Stimulated activated CD4-positive, alpha-beta T cell treated with anti-CD3 and anti-CD28 coated beads, Interleukin-12 subunit alpha, Interleukin-12 subunit beta, amount 100 ng/mL, for 48 hours (primary cell): ENCODE data around the gene CARMIL1.

ENCODE experiments used
- DNase-seq, 3 donors: peaks; one replicate each; pipeline ENCODE4 v3.0.0-alpha.2; 2020; ENCODE audit warnings: low read depth in 2 of 3, low spot score in 1 of 3

CARMIL1 gene

GRCh38 chr6:25465941-25466340 lies 186.8 kb downstream of the CARMIL1 start:
- DNase-seq, result no peak

- no peak for DNase-seq
Measured at GRCh38 chr6:25468881-25469280, 189.7 kb downstream of the CARMIL1 start.

GRCh38 chr6:25469797-25470388 lies 190.7 kb downstream of the CARMIL1 start:
- DNase-seq, result no peak

- no peak for DNase-seq
Measured at GRCh38 chr6:25472306-25472705, 193.1 kb downstream of the CARMIL1 start.

GRCh38 chr6:25472906-25473305 lies 193.7 kb downstream of the CARMIL1 start:
- DNase-seq, result no peak

GRCh38 chr6:25473447-25473846 lies 194.3 kb downstream of the CARMIL1 start:
- DNase-seq, result no peak

GRCh38 chr6:25476126-25476525 lies 197.0 kb downstream of the CARMIL1 start:
- DNase-seq, result no peak

GRCh38 chr6:25477006-25477590 lies 197.9 kb downstream of the CARMIL1 start:
- DNase-seq, result no peak

- DNase-seq, result no peak
Measured at GRCh38 chr6:25478973-25479372, 199.8 kb downstream of the CARMIL1 start.

GRCh38 chr6:25481267-25481666 lies 202.1 kb downstream of the CARMIL1 start:
- DNase-seq, result no peak

- DNase-seq, result no peak
Measured at GRCh38 chr6:25482996-25483395, 203.8 kb downstream of the CARMIL1 start.

GRCh38 chr6:25483943-25484342 lies 204.8 kb downstream of the CARMIL1 start:
- DNase-seq, result no peak

- DNase-seq, result no peak
Measured at GRCh38 chr6:25484900-25485299, 205.7 kb downstream of the CARMIL1 start.

- no peak for DNase-seq
Measured at GRCh38 chr6:25485821-25486534, 206.8 kb downstream of the CARMIL1 start.

- no peak for DNase-seq
Measured at GRCh38 chr6:25486550-25486949, 207.4 kb downstream of the CARMIL1 start.

- no peak for DNase-seq
Measured at GRCh38 chr6:25487012-25487411, 207.8 kb downstream of the CARMIL1 start.

GRCh38 chr6:25488156-25488555 lies 209.0 kb downstream of the CARMIL1 start:
- DNase-seq, result no peak

GRCh38 chr6:25489399-25489798 lies 210.2 kb downstream of the CARMIL1 start:
- no peak for DNase-seq

- peak; percentile 35 to 68 (median 46) for DNase-seq
Measured at GRCh38 chr6:25490018-25490801, 211.0 kb downstream of the CARMIL1 start.

GRCh38 chr6:25492951-25493350 lies 213.8 kb downstream of the CARMIL1 start:
- DNase-seq, result no peak

- no peak for DNase-seq
Measured at GRCh38 chr6:25494469-25494868, 215.3 kb downstream of the CARMIL1 start.
